ENCODE results near the gene TEKT2.

- TF ChIP-seq, protein P1, sequence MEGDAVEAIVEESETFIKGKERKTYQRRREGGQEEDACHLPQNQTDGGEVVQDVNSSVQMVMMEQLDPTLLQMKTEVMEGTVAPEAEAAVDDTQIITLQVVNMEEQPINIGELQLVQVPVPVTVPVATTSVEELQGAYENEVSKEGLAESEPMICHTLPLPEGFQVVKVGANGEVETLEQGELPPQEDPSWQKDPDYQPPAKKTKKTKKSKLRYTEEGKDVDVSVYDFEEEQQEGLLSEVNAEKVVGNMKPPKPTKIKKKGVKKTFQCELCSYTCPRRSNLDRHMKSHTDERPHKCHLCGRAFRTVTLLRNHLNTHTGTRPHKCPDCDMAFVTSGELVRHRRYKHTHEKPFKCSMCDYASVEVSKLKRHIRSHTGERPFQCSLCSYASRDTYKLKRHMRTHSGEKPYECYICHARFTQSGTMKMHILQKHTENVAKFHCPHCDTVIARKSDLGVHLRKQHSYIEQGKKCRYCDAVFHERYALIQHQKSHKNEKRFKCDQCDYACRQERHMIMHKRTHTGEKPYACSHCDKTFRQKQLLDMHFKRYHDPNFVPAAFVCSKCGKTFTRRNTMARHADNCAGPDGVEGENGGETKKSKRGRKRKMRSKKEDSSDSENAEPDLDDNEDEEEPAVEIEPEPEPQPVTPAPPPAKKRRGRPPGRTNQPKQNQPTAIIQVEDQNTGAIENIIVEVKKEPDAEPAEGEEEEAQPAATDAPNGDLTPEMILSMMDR (conservative IDR thresholded peaks at IDR 0.05; ENCODE audit: low read depth, low read length) = no peak
- TF ChIP-seq EZH2 (IDR thresholded peaks at IDR 0.05; ENCODE audit: low read length, unreplicated experiment) = no peak
Observed at GRCh38 chr1:36085686-36086526, 2.0 kb downstream of the TEKT2 start.

Data from PC-3 (cell line).